HG02884 (cell line): Measurements from ENCODE around the gene PMPCA.
A peak's percentile ranks its signal among the peaks of the same experiment; 100 is the strongest.

Experiments
- ATAC-seq: cut with Tn5 transposase; IDR thresholded peaks from one replicate; pipeline ENCODE4 v1.9.1; 2021; ENCODE audit warnings: mild to moderate bottlenecking, moderate library complexity; ENCODE audit not compliant: unreplicated experiment

PMPCA gene

DNA sequence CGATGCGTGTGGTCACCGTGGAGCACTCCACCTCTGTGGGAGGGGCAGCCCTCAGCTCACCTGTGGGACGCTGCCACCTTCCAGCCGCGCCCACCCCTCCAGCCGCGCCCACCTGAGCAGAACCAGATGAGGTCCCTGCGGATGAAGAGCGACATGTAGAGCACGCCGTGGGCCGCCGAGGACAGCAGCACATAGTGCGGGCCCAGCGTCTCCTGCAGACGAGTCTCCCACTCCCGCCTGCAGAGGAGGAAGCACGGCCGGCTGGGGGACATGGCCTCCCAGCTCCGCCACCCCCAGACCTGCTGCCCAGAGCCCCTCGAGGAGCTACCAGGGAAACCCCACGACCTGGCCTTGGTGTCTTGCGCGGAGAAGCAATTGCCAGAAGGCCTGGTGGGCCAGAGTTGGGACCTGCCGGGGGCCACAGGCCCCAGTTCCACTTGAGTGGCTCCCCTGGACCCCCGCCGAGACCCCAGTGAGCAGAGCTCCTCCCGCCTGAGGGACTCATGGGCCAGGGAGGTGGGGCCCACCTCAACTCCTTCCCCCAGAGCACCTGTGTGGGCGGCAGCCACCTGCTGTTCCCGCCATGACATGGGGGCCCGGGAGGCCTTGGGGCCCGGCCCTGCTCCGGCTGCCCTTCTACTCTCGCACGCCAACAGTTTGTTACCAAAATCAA is 22.7 kb downstream of the PMPCA start:
- ATAC-seq, result no peak

DNA sequence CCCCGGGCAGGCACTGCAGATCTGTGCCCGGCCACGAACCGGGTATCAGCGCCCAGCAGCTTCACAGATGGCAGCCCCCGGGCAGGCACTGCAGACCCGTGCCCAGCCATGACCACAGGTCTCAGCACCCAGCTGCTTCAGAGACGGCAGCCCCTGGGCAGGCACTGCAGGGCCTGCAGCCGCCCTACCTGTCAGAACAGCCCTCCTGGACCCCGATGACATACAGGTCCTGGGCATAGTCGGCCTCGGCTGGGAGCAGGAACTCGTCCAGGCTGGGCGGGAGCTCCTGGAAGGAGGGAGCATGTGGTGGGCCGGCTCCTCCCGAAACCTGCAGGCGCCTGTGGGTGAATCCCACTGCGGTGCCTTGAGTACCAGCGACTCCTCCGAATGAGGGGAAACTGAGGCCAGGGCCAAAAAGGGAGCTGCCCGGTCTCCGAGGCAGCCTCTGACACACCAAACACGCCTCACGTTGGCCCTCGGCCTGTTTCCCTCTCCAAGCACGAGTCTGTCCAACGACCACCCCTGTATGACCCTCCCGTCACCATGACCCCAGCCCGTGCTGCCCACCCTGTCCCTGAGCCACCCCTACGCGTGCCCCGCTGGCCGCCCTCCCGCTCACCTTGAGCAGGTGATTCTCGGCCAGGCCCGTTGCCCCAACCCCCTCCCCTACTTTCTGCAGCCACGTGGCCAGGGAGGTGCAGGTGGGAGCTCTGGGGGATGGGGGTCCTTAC is 23.6 kb downstream of the PMPCA start:
- no peak for ATAC-seq

- ATAC-seq, result no peak
Observed at GRCh38 chr9:136434580-136435169, 24.2 kb downstream of the PMPCA start.

- no peak for ATAC-seq
Observed at GRCh38 chr9:136436055-136436634, 25.7 kb downstream of the PMPCA start.

DNA sequence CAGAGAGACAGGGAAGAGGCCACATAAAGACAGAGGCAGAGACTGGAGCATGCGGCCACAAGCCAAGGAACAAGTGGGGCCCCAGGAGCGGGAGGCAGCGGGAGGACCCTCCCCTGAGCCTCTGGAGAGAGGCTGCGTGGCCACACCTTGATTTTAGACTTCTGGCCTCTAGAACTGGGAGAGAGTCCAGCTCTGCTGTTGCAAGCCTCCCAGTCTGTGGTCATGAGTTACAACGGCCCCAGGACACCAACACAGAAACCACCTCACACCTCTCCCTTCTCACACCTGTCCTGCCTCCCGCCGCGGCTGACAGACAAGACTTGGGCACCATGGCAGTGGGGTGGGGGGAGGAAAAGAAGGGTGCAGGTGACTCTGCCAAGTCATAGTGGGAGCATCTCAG is 27.0 kb downstream of the PMPCA start:
- ATAC-seq, result no peak

DNA sequence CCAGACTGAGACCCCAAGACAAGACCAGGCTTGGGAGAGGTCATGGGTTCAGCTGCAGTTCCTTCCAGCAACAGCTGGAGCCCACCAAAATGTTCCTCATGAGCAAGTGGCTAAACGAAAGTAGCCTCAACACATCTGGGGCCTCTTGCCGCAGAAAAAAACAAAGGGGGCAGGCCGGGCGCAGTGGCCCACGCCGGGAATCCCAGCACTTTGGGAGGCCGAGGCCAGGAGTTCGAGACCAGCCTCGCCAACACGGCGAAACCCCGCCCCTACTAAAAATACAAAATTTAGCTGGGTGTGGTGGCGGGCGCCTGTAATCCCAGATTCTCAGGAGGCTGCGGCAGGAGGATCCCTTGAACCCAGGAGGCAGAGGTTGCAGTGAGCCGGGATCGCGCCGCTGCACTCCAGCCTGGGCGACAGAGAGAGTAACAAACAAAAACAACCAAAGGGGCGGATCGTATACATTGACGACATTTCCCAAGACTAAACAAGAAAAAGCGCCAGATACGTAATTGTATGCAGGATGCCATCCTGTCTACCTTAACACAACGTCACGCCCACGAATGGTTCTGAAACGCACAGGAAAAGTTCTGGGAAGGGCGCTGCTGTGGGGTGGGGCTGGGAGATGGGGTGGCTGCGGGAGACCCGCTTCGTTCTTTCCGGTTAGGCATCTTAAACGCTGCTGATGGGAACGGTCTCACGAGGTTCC is 27.5 kb downstream of the PMPCA start:
- no peak for ATAC-seq

DNA sequence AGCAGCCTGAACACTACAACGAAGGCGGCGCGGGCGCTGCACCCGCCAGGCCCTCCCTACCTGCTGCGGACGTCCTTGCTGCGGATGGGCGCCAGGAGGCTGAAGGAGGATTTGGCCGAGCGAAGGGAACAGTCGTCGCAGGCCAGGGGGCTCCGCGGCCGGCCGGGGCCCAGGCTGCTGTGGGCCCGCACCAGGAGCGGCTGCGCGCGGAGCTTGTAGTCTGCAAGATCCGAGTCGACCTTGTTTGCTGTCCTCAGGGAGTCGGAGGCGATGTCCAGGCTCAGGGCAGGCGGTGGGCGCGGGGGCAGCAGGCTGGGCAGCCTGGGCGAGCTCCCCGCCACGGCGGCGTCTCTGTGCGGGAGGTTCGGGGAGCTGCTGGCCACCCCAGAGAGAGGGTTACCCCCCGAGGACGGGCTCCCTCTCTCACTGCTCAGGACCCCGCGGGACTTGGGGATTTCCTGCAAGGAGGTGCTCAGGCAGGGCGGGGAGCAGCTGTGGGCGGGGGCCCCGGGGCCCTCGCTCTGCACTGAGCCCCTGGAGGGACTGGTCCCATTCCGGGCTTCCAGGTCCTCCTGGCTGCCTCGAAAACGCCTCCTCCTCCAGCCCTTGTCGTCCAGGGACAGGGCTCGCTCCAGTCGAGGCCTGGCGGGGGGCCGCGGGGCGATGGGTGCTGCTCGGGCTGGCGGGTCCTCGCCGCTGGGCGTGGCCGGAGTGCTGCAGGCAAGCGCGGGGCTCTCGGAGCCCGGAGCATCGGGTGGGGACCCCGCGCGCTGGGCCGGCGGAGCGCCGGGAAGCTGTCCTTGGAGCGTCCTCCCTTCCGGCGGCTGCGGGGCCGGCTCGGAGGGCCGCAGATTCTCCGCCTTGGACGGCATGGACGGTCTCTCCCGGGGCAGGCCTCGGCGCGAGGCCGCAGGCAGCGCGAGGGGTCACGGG is 28.4 kb downstream of the PMPCA start:
- peak; percentile 41 for ATAC-seq

DNA sequence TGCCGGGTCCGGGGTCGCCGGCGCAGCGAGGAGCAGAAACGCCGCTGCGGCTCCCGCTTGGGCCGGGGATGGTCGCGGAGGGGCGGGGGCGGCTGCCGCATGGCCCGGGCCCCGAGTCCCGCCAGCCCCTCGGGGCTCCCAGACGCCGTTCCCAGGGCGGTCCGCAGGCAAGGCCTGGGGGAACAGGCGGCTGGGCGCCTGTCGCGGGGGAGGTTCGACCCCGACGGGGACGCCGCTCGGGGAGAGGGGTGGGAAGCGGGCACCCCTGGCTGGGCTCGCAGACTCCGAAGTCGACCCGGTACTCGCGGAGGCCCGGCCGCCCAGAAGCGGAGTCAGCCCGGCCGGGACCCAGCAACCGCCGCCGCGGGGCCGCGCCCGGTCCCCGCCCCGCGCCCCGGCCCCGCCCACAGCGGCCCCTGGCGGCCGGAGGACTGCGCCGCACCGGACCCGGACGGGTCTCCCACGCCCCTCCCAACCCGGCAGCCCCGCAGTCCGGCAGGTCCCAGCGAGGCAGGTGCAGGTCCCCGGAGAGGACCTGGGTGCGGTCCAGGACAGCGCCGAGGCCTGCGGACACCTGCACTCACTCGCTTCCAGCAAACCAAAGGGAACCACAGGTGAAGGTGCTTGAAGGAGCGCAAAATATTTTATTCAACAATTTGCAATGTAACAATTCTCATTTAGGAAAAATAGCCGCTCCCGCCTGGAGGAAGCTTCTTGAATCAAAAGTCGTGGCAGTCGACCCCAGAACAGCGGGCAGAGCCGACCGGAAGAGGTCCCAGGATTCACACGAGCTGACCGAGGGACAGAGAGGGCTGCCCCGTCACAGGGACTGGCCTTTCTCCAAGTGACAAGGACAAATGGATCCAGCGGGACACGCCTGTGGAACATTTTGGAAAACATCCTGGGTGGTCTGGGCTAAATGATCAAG is 29.3 kb downstream of the PMPCA start, which contains the start of gene INPP5E:
INPP5E (minus strand) TSS at position 365 of the 928 bp plus-strand sequence. CDS start 426 bp downstream, outside the sequence.
- ATAC-seq, result peak; percentile 44

- no peak for ATAC-seq
Observed at GRCh38 chr9:136441191-136441680, 30.8 kb downstream of the PMPCA start.

DNA sequence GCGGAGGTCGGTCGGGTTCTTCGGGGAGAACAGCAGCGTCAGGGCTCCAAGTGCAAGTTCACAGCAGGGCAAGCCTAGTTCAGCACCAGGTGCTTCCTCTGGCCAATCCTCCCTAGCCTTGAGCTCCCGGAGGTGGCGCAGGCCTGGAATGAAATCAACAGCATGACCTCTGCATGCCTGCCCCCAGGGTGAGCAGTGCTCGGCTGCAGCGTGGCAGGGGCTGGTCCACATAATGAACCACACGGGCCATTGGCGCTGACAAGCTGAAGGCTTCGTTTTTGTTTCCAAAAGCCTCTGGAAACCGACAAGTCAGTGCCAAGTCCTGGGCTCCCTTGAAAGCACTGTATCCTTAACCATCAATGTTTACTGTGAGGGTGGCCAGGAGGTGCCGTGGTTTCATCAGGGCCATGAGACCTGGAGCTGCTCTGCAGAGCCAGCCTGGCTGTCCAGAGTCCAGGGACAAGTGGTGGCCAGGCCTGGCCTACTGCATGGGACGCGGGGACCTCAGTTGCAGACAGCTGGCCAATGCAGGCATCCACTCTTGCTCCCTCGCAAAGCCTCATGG is 31.3 kb downstream of the PMPCA start:
- no peak for ATAC-seq

DNA sequence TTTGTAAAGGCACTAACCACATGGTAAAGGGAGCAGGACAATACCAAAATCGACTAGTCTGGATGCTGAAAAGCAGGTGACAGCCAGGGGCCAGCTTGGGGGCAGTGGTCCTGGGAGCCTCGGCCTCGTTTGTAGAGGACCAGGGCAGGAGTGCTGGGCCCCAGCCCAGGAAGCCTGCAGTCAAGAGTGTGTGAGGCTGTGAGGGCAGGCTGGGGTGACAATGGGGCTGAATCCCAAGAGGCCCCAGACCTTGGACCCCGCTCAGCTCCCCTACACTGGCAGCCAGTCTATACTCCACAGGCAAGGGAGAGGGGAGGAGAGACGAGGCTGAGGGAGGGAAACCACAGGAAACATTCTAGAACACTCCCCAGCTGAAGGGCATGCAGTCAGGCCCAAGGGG is 31.8 kb downstream of the PMPCA start:
- ATAC-seq, result no peak

DNA sequence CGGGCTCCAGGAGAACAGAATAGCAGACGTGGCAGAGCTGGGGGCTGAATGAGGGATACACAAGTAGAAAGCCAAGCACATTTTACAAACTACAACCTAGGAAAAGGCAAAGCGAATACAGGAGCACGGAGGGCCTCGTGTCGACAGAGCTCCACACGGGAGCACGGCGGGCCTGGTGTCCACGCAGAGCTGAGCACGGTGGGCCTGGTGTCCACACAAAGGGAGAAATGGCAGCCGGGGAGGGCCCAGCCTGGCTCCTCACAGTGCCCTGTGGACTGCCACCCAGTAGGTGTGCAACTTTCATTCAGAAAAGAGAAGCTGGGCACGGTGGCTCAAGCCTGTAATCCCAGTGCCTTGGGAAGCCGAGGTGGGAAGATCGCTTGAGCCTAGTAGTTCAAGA is 32.6 kb downstream of the PMPCA start:
- no peak for ATAC-seq

DNA sequence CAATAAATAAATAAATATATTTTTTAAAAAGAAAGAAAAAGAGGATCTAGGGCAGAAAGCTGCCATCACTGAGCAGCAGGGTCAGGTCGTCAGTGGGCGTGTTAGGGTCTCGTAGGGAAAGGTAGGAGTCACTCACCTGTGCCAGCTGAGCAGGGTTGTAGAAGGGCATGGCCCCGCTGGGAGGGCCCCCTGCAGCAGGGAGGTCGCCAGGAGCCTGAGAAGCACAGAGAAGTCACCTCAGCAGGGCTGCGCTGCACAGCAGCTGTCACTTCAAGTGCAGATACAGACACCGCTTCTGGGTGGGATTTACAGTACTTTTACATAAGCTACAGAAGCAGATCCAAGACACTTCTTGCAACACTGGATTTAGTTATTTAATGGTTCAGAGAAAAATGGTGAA is 33.2 kb downstream of the PMPCA start:
- ATAC-seq, result no peak

GRCh38 chr9:136444102-136444501 is 33.6 kb downstream of the PMPCA start:
- ATAC-seq, result no peak

DNA sequence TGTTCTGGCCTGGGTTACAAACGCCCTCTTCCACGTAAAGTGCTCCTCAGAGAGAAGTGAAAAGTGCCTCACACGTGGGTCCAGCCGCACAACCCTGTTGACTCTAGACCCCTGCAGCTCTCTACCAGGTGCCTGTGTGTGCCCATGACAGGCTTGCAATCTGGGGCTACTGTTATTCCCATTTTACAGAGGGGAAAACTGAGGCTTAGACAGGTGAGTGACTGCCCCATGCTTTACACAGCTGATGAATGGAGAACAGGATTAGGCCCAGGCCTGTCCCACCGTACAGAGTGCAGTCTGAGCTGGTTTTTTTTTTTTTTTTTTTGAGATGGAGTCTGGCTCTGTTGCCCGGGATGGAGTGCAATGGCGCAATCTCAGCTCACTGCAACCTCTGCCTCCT is 35.3 kb downstream of the PMPCA start:
- ATAC-seq, result no peak

DNA sequence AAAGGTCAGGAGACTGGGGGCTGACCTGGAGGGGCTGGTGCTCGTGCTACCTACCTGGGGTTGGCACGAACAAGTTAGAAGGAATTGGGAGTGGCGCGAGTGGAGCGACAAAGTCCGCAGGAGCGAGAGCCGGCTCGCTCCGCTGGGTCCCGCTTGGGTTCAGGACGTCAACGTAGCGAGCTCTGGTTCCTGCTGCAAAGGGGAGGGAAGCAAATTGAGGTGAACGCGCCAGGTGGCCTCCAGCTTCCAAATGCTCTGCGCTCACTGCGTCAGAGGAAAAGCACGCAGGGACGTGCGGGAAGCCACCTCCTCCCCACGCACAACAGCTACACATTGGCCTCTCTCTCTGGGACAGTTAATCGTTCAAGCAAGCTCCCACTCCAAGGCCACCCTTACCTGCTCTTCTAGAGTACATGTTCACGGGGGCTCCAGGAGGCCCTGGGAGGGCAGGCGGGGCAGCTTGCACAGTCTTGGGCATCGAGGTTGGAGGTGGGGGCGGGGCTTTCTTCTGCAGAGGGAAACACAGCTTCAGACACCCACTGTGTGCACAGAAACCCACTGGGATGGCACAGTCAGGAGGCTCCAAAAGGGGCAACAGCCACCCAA is 36.8 kb downstream of the PMPCA start:
- ATAC-seq, result no peak

DNA sequence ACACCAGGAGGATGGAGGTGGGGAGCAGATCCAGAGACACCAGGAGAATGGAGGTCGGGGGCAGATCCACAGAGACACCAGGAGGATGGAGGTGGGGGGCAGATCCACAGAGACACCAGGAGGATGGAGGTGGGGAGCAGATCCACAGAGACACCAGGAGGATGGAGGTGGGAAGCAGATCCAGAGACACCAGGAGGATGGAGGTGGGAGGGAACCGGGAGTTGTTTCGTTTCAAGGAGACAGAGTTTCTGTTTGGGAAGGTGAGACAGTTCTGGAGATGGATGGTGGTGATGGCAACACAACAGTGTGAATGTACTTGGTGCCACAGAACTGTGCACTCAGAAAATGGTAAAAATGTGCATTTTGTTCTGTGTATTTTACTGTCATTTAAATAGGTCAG is 38.2 kb downstream of the PMPCA start:
- no peak for ATAC-seq

DNA sequence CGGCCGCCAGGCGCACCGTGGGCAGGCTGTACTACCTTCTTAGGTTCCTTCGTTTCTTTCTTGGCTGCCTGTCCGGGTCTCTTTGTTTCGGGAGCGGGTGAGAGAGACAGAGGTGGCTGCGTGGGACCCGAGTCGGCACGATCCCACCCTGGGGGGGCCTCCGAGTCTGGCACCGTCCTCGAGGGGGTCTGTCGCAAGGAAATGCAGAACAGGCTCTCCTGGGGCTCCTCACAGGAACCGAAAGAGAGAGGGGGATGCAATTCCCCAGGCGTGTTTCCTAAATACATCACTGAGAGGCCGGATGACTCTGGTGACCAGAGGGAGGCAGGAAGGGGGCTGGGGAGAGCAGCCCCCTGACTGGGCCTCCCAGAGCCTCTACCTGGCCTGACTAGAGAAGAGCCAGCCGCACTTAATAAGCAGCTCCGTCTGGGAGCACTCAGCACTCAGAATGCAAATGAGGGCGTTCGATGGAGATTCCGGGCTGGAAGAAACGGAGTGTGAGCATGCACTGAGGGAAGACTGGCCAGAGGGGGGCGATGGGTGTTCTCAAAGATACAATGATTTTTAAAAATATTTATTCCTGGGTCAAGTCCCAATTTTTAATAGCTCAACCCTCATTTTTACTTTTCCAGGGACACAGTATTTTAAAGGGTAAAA is 40.9 kb downstream of the PMPCA start:
- no peak for ATAC-seq
